OCI-LY1 (cell line): Measurements from ENCODE around the gene PNKP.
A peak's percentile ranks its signal among the peaks of the same experiment; 100 is the strongest.

ENCODE experiments used
- H2AFZ ChIP-seq: fragments of 200-600 bp; sonication (generic), shearing (Covaris generic); 2 replicates; pipeline ENCODE4 v1.6.0; 2014; ENCODE audit warnings: antibody characterized with exemption, mild to moderate bottlenecking, low read length
- H3F3A ChIP-seq: fragments of 200-600 bp; sonication (generic), shearing (Covaris generic); 2 replicates; pipeline ENCODE4 v1.6.0; 2014; ENCODE audit warnings: mild to moderate bottlenecking, antibody characterized with exemption, low read length, moderate library complexity; ENCODE audit not compliant: insufficient read depth
- H3K27ac ChIP-seq: fragments of 200-600 bp; sonication (generic); 2 replicates; pipeline ENCODE4 v1.5.1; 2014; ENCODE audit warnings: low read length, mixed run types, mild to moderate bottlenecking, low read depth; ENCODE audit not compliant: poor library complexity, severe bottlenecking
- H3K27me3 ChIP-seq: fragments of 200-600 bp; sonication (generic); 2 replicates; pipeline ENCODE4 v1.6.0; 2014; ENCODE audit warnings: antibody characterized with exemption, mild to moderate bottlenecking, low read length, moderate library complexity; ENCODE audit not compliant: insufficient read depth
- H3K36me3 ChIP-seq: fragments of 200-600 bp; sonication (generic); 2 replicates; pipeline ENCODE4 v1.6.1; 2014; ENCODE audit warnings: mild to moderate bottlenecking, antibody characterized with exemption, low read length, moderate library complexity, mixed read lengths; ENCODE audit not compliant: insufficient read depth
- H3K4me1 ChIP-seq: fragments of 200-600 bp; sonication (generic); 2 replicates; pipeline ENCODE4 v1.5.1; 2014; ENCODE audit warnings: mild to moderate bottlenecking, low read length, moderate library complexity; ENCODE audit not compliant: insufficient read depth, severe bottlenecking
- H3K4me2 ChIP-seq: fragments of 200-600 bp; sonication (generic), shearing (Covaris generic); 2 replicates; pipeline ENCODE4 v1.6.1; 2014; ENCODE audit warnings: low read length
- H3K4me3 ChIP-seq: fragments of 200-600 bp; sonication (generic); 2 replicates; pipeline ENCODE4 v1.5.1; 2014; ENCODE audit warnings: low read length, low read depth, mild to moderate bottlenecking, mixed read lengths; ENCODE audit not compliant: poor library complexity, severe bottlenecking
- H3K79me2 ChIP-seq: fragments of 200-600 bp; shearing (Covaris generic); 2 replicates; pipeline ENCODE4 v1.6.1; 2016; ENCODE audit warnings: mixed run types, low read length, mixed read lengths; ENCODE audit not compliant: insufficient read depth
- H3K9ac ChIP-seq: fragments of 200-600 bp; sonication (generic), shearing (Covaris generic); 2 replicates; pipeline ENCODE4 v1.6.1; 2014; ENCODE audit warnings: mild to moderate bottlenecking, low read length, mixed read lengths
- H3K9me2 ChIP-seq: fragments of 200-600 bp; sonication (generic), shearing (Covaris generic); 2 replicates; pipeline ENCODE4 v1.6.1; 2014; ENCODE audit warnings: low read depth, mild to moderate bottlenecking, low read length, mixed read lengths
- H3K9me3 ChIP-seq: fragments of 200-600 bp; shearing (Covaris generic); 2 replicates; pipeline ENCODE4 v1.6.1; 2014; ENCODE audit warnings: low read length, mixed read lengths
- H4K20me1 ChIP-seq: fragments of 200-600 bp; sonication (generic), shearing (Covaris generic); 2 replicates; pipeline ENCODE4 v1.6.0; 2016; ENCODE audit warnings: mild to moderate bottlenecking, low read length; ENCODE audit not compliant: insufficient read depth
- EZH2 ChIP-seq: fragments of 200-600 bp; sonication (generic), shearing (Covaris generic); IDR thresholded peaks from 2 replicates; pipeline ENCODE4 v1.8.0; 2017; ENCODE audit warnings: borderline replicate concordance, mixed run types, mild to moderate bottlenecking, antibody characterized with exemption, low read length, moderate library complexity, mixed read lengths
- TF ChIP-seq, protein P1 (sequence below): fragments of 200-600 bp; sonication (generic), shearing (Covaris generic); IDR thresholded peaks from 2 replicates; pipeline ENCODE4 v1.5.1; 2017; ENCODE audit warnings: mild to moderate bottlenecking, antibody characterized with exemption, low read length, moderate library complexity, mixed read lengths

PNKP gene

DNA sequence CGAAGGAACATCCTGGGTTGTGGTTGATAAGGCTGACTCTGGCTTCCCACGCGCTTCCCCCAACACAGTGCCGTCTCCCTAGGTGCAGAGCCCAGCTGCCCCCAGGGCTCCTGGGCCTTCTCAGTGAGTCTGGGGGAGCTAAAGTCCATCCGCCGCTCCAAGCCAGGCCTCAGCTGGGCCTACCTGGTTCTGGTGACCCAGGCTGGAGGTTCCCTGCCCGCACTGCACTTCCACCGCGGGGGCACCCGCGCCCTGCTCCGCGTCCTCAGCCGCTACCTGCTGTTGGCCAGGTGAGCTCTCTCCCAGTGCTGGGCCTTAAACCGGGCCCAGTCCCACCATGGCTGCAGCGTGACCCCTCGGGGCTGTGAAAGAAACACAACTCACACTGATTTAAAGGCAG, 13.8 kb upstream of the PNKP start:
- TF ChIP-seq, protein P1, sequence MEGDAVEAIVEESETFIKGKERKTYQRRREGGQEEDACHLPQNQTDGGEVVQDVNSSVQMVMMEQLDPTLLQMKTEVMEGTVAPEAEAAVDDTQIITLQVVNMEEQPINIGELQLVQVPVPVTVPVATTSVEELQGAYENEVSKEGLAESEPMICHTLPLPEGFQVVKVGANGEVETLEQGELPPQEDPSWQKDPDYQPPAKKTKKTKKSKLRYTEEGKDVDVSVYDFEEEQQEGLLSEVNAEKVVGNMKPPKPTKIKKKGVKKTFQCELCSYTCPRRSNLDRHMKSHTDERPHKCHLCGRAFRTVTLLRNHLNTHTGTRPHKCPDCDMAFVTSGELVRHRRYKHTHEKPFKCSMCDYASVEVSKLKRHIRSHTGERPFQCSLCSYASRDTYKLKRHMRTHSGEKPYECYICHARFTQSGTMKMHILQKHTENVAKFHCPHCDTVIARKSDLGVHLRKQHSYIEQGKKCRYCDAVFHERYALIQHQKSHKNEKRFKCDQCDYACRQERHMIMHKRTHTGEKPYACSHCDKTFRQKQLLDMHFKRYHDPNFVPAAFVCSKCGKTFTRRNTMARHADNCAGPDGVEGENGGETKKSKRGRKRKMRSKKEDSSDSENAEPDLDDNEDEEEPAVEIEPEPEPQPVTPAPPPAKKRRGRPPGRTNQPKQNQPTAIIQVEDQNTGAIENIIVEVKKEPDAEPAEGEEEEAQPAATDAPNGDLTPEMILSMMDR, result no peak
- TF ChIP-seq EZH2, result no peak
- Histone ChIP-seq H3K9ac (no peak overlapping the region), H3K4me2 (no peak overlapping the region), H3F3A (no peaks in the 10 kb centered on the region), H4K20me1 (no peaks in the 10 kb centered on the region), H2AFZ (no peak overlapping the region), H3K27me3 (no peaks in the 10 kb centered on the region), H3K9me3 (0 out of 2 replicates have a peak, but pooled peaks cover 3% of the 10 kb centered on the region), H3K9me2 (no peaks in the 10 kb centered on the region), H3K4me1 (peaks cover 16% of the 10 kb centered on the region), H3K4me3 (no peak overlapping the region), H3K27ac (no peak overlapping the region), H3K79me2 (no peaks in the 10 kb centered on the region), H3K36me3 (peaks cover 57% of the 10 kb centered on the region)

DNA sequence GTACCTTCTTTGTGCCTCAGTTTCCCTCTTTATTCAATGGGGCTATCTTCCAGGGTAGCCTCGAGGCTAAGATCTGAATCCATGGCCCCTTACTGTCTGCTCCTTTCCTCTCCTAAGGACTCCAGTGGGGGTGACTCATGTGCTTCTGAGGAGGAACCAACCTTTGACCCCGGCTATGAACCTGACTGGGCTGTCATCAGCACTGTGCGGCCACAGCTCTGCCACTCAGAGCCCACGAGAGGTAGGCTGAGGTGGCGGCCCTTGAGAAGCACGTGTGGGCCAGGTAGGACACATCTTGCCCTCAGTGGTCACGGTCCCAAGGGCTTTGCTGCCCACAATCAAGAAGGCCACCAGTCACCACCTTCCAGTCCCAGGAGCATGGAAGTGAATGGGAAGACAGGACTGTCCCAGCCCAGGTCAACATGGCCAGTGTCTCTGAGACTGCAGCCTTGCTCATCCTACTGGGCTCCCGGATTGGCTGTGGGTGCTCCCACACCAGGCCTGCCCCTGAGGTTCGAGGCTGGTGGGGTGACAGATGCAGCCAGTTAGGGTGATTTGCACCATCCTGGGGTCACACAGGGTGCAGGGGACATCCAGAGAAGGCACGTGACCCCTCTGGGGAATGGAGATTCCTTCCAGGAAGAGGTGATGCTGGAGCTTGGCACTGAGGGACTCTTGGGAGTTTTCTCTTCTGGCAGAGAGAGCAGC, 12.9 kb upstream of the PNKP start:
- Histone ChIP-seq H3K27me3 (no peaks in the 10 kb centered on the region), H4K20me1 (no peaks in the 10 kb centered on the region), H3K36me3 (peaks cover 53% of the 10 kb centered on the region), H3K4me2 (no peak overlapping the region), H2AFZ (no peak overlapping the region), H3F3A (no peaks in the 10 kb centered on the region), H3K9ac (no peak overlapping the region), H3K27ac (no peak overlapping the region), H3K9me3 (0 out of 2 replicates have a peak, but pooled peaks cover 3% of the 10 kb centered on the region), H3K79me2 (peaks cover 6% of the 10 kb centered on the region), H3K4me1 (peaks cover 21% of the 10 kb centered on the region), H3K4me3 (no peak overlapping the region), H3K9me2 (no peaks in the 10 kb centered on the region)
- TF ChIP-seq, protein P1, result no peak
- no peak for TF ChIP-seq EZH2

DNA sequence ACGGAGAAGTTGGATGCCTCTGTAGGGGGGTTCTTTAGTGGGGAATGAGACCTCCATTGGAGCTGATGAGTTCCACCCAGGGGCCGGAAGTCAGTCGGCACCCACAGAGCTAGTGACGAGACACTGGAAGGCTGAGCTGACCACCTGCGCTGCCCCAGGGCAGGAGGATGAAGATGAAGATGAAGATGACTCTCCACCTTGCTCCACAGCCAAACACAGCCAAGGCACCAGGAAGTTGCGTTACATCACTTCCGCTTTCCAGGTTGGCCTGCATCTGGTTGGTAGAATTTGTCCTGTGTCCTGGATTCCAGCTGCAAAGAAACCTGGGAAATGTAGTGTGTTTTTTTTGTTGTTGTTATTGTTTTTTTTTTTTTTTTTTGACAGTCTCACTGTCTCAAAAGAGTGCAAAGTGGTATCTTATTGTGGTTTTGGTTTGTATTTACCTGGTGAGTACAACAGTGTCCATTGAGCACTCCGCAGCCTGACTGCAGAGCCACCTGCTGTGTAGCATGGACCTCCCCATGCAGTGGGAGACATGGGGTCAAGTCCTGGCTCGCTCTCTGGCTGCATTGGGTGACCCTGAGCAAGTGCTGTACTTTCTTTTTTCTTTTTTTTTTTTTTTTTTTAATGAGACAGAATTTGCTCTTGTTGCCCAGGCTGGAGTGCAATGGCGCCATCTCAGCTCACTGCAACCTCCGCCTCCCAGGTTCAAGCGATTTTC, 12.0 kb upstream of the PNKP start:
- Histone ChIP-seq H3K27ac (peak overlapping the region; percentile 61), H3K79me2 (peaks cover 8% of the 10 kb centered on the region), H3K9ac (peak overlapping the region; percentile 98), H2AFZ (no peak overlapping the region), H3K9me3 (0 out of 2 replicates have a peak, but pooled peaks cover 3% of the 10 kb centered on the region), H3K36me3 (peaks cover 47% of the 10 kb centered on the region), H3K4me1 (peaks cover 30% of the 10 kb centered on the region), H4K20me1 (no peaks in the 10 kb centered on the region), H3K4me2 (peak overlapping the region; percentile 94), H3K27me3 (no peaks in the 10 kb centered on the region), H3K9me2 (no peaks in the 10 kb centered on the region), H3K4me3 (peak overlapping the region; percentile 93), H3F3A (no peaks in the 10 kb centered on the region)
- no peak for TF ChIP-seq EZH2
- TF ChIP-seq, protein P1, result no peak
